ENCODE measurements around the gene TMEM106B. TPM values are rescaled to one million over a fixed set of nuclear protein-coding genes. Genes with fewer than 3 reads are reported as not detected.
A peak's percentile ranks its signal among the peaks of the same experiment; 100 is the strongest.

TMEM106B gene
- total RNA-seq, 1 experiment from 2014 or later: 27.3 TPM

DNA sequence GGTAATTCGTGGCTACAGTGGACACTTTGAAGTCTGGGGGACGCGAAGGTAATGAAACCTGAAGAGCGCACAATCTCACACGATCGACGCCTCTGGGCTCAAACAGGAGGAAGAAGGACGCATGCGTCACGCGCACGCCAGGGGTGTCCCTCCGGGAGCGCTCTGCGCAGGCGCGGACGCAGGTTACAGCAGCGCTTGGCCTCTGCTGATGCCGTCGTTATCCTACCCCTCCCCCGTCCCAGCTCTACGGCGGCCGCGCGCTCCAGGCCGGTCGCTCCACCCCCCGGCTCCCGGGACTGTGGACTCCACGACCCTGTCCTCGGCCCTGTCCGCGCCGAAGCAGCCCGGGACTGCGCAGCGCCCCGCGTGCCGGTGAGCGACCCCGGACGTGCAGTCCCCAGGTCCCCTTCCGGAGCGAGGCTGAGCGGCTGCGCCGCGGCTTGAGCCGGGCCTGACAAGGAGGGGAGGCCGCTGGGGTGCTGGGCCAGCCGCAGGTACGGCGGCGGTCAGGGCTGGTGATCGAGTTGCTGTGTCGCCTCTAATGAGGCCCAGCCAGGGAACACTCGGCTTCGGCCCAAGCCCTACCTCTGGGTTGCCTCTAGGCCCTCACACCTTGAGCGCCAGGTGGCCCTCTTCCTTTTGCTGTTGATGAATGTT is at the start of gene TMEM106B (continued):
- TF ChIP-seq ATF3 (CRISPR knock-in tag; conservative IDR thresholded peaks at IDR 0.05) (no peak), ZNF425 (CRISPR knock-in tag; conservative IDR thresholded peaks at IDR 0.05) (no peak), TEAD4 (CRISPR knock-in tag; IDR thresholded peaks at IDR 0.05) (no peak; the same call in 1 of the 2 replicates), ATF1 (CRISPR knock-in tag; IDR thresholded peaks at IDR 0.05) (peak; percentile 77; the same call in 1 of the 2 replicates), AFF4 (CRISPR knock-in tag; IDR thresholded peaks at IDR 0.05; ENCODE audit: borderline replicate concordance) (peak; percentile 92; the same call in 1 of the 2 replicates), FOXK1 (CRISPR knock-in tag; IDR thresholded peaks at IDR 0.05) (peak; percentile 90), ZNF219 (CRISPR knock-in tag; IDR thresholded peaks at IDR 0.05; ENCODE audit: borderline replicate concordance) (no peak), TP53 (CRISPR knock-in tag; IDR thresholded peaks at IDR 0.05) (peak; percentile 86), NFYB (CRISPR knock-in tag; conservative IDR thresholded peaks at IDR 0.05; ENCODE audit: low read depth) (no peak), ZMAT4 (CRISPR knock-in tag; IDR thresholded peaks at IDR 0.05) (no peak), ZNF281 (CRISPR knock-in tag; IDR thresholded peaks at IDR 0.05) (peak; percentile 88), MYBL2 (CRISPR knock-in tag; IDR thresholded peaks at IDR 0.05) (peak; percentile 93; the same call in 1 of the 2 replicates), ZNF423 (CRISPR knock-in tag; IDR thresholded peaks at IDR 0.05) (no peak), ZNF317 (CRISPR knock-in tag; IDR thresholded peaks at IDR 0.05; ENCODE audit: borderline replicate concordance, low read depth) (peak; percentile 35; the same call in 1 of the 2 replicates), ZBTB21 (CRISPR knock-in tag; IDR thresholded peaks at IDR 0.05; ENCODE audit: borderline replicate concordance) (peak; percentile 74; the same call in 1 of the 2 replicates), NR3C1 (CRISPR knock-in tag; conservative IDR thresholded peaks at IDR 0.05; ENCODE audit: low read depth) (no peak), JAZF1 (CRISPR knock-in tag; IDR thresholded peaks at IDR 0.05) (no peak), SOX15 (CRISPR knock-in tag; IDR thresholded peaks at IDR 0.05) (no peak), CREB1 (CRISPR knock-in tag; IDR thresholded peaks at IDR 0.05) (peak; percentile 88; the same call in 1 of the 2 replicates), CBFB (CRISPR knock-in tag; IDR thresholded peaks at IDR 0.05; ENCODE audit: low read depth) (peak; percentile 25; the same call in 1 of the 2 replicates)
- TF ChIP-seq, protein P1, sequence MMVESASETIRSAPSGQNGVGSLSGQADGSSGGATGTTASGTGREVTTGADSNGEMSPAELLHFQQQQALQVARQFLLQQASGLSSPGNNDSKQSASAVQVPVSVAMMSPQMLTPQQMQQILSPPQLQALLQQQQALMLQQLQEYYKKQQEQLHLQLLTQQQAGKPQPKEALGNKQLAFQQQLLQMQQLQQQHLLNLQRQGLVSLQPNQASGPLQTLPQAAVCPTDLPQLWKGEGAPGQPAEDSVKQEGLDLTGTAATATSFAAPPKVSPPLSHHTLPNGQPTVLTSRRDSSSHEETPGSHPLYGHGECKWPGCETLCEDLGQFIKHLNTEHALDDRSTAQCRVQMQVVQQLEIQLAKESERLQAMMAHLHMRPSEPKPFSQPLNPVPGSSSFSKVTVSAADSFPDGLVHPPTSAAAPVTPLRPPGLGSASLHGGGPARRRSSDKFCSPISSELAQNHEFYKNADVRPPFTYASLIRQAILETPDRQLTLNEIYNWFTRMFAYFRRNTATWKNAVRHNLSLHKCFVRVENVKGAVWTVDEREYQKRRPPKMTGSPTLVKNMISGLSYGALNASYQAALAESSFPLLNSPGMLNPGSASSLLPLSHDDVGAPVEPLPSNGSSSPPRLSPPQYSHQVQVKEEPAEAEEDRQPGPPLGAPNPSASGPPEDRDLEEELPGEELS (CRISPR knock-in tag; IDR thresholded peaks at IDR 0.05): peak; percentile 92
- TF ChIP-seq, protein P2, sequence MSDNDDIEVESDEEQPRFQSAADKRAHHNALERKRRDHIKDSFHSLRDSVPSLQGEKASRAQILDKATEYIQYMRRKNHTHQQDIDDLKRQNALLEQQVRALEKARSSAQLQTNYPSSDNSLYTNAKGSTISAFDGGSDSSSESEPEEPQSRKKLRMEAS (CRISPR knock-in tag; IDR thresholded peaks at IDR 0.05): peak; percentile 98
- TF ChIP-seq, protein P3, sequence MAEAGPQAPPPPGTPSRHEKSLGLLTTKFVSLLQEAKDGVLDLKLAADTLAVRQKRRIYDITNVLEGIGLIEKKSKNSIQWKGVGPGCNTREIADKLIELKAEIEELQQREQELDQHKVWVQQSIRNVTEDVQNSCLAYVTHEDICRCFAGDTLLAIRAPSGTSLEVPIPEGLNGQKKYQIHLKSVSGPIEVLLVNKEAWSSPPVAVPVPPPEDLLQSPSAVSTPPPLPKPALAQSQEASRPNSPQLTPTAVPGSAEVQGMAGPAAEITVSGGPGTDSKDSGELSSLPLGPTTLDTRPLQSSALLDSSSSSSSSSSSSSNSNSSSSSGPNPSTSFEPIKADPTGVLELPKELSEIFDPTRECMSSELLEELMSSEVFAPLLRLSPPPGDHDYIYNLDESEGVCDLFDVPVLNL (CRISPR knock-in tag; IDR thresholded peaks at IDR 0.05; ENCODE audit: borderline replicate concordance, low read depth): no peak
- TF ChIP-seq, protein P4, sequence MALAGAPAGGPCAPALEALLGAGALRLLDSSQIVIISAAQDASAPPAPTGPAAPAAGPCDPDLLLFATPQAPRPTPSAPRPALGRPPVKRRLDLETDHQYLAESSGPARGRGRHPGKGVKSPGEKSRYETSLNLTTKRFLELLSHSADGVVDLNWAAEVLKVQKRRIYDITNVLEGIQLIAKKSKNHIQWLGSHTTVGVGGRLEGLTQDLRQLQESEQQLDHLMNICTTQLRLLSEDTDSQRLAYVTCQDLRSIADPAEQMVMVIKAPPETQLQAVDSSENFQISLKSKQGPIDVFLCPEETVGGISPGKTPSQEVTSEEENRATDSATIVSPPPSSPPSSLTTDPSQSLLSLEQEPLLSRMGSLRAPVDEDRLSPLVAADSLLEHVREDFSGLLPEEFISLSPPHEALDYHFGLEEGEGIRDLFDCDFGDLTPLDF (CRISPR knock-in tag; IDR thresholded peaks at IDR 0.05): peak; percentile 88; the same call in 1 of the 2 replicates

Data from WTC11 (cell line).